Measurements from ENCODE around the gene MROH2A.

MROH2A gene

GRCh38 chr2:233779722-233780121 lies 1.6 kb downstream of the MROH2A start (continued):
- TF ChIP-seq, protein P1, sequence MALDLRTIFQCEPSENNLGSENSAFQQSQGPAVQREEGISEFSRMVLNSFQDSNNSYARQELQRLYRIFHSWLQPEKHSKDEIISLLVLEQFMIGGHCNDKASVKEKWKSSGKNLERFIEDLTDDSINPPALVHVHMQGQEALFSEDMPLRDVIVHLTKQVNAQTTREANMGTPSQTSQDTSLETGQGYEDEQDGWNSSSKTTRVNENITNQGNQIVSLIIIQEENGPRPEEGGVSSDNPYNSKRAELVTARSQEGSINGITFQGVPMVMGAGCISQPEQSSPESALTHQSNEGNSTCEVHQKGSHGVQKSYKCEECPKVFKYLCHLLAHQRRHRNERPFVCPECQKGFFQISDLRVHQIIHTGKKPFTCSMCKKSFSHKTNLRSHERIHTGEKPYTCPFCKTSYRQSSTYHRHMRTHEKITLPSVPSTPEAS (tag by site-specific recombination; IDR thresholded peaks at IDR 0.05), result no peak
- TF ChIP-seq ZBTB7A (tag by site-specific recombination; IDR thresholded peaks at IDR 0.05; ENCODE audit: low read depth) (no peak), ZNF544 (tag by site-specific recombination; IDR thresholded peaks at IDR 0.05) (no peak)

GRCh38 chr2:233780771-233781170 lies 2.6 kb downstream of the MROH2A start:
- POLR2A ChIA-PET, result no interaction called here
- TF ChIP-seq ZNF585B (tag by site-specific recombination; IDR thresholded peaks at IDR 0.05) (no peak), PRDM1 (tag by site-specific recombination; IDR thresholded peaks at IDR 0.05) (no peak), ZFP41 (tag by site-specific recombination; IDR thresholded peaks at IDR 0.05; ENCODE audit: borderline replicate concordance) (no peak), ZNF561 (tag by site-specific recombination; IDR thresholded peaks at IDR 0.05; ENCODE audit: borderline replicate concordance) (no peak), SP7 (tag by site-specific recombination; IDR thresholded peaks at IDR 0.05) (peak; percentile 44; the same call in 1 of the 2 replicates), ZNF341 (tag by site-specific recombination; IDR thresholded peaks at IDR 0.05; ENCODE audit: low read depth) (no peak), SCRT2 (tag by site-specific recombination; IDR thresholded peaks at IDR 0.05) (no peak), ZNF629 (tag by site-specific recombination; IDR thresholded peaks at IDR 0.05) (0 out of 2 replicates have a peak, but pooled peaks have one; percentile 29), ZNF23 (tag by site-specific recombination; IDR thresholded peaks at IDR 0.05; ENCODE audit: borderline replicate concordance) (no peak), SP2 (tag by site-specific recombination; IDR thresholded peaks at IDR 0.05) (no peak), ZFP69B (tag by site-specific recombination; IDR thresholded peaks at IDR 0.05) (no peak), SP3 (tag by site-specific recombination; IDR thresholded peaks at IDR 0.05) (no peak)
- TF ChIP-seq, protein P2, sequence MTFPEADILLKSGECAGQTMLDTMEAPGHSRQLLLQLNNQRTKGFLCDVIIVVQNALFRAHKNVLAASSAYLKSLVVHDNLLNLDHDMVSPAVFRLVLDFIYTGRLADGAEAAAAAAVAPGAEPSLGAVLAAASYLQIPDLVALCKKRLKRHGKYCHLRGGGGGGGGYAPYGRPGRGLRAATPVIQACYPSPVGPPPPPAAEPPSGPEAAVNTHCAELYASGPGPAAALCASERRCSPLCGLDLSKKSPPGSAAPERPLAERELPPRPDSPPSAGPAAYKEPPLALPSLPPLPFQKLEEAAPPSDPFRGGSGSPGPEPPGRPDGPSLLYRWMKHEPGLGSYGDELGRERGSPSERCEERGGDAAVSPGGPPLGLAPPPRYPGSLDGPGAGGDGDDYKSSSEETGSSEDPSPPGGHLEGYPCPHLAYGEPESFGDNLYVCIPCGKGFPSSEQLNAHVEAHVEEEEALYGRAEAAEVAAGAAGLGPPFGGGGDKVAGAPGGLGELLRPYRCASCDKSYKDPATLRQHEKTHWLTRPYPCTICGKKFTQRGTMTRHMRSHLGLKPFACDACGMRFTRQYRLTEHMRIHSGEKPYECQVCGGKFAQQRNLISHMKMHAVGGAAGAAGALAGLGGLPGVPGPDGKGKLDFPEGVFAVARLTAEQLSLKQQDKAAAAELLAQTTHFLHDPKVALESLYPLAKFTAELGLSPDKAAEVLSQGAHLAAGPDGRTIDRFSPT (tag by site-specific recombination; IDR thresholded peaks at IDR 0.05), result no peak
- TF ChIP-seq, protein P3, sequence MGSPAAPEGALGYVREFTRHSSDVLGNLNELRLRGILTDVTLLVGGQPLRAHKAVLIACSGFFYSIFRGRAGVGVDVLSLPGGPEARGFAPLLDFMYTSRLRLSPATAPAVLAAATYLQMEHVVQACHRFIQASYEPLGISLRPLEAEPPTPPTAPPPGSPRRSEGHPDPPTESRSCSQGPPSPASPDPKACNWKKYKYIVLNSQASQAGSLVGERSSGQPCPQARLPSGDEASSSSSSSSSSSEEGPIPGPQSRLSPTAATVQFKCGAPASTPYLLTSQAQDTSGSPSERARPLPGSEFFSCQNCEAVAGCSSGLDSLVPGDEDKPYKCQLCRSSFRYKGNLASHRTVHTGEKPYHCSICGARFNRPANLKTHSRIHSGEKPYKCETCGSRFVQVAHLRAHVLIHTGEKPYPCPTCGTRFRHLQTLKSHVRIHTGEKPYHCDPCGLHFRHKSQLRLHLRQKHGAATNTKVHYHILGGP (tag by site-specific recombination; IDR thresholded peaks at IDR 0.05), result no peak
- CTCF ChIA-PET, result interaction anchor here (1.6 kb wide), 1 partner anchor 69 kb away, joined by 3 read pairs; no protein-coding TSS in a partner anchor
- no peak overlapping the region for H3K4me3 ChIP-seq (ENCODE audit: low read depth, low read length)
- no peak overlapping the region for H3K27ac ChIP-seq (ENCODE audit: extremely low read depth, low read depth, low read length)
- no peaks in the 10 kb centered on the region for H3K4me1 ChIP-seq (ENCODE audit: control insufficient read depth, insufficient read depth, low read length)
- H3K9me3 ChIP-seq (ENCODE audit: control insufficient read depth, insufficient read depth, low read depth, low read length), result no peaks in the 10 kb centered on the region
- no peaks in the 10 kb centered on the region for H3K36me3 ChIP-seq (ENCODE audit: control insufficient read depth in 2 of 2, insufficient read depth in 1 of 2, low read length in 2 of 2)

- ChIA-PET POLR2A (no interaction called here), CTCF (no interaction called here)
- no peaks in the 10 kb centered on the region for H3K4me1 ChIP-seq (ENCODE audit: control insufficient read depth, insufficient read depth, low read length)
- no peaks in the 10 kb centered on the region for H3K9me3 ChIP-seq (ENCODE audit: control insufficient read depth, insufficient read depth, low read depth, low read length)
- H3K4me3 ChIP-seq (ENCODE audit: low read depth, low read length), result no peak overlapping the region
- H3K27ac ChIP-seq (ENCODE audit: extremely low read depth, low read depth, low read length), result no peak overlapping the region
- no peaks in the 10 kb centered on the region for H3K36me3 ChIP-seq (ENCODE audit: control insufficient read depth in 2 of 2, insufficient read depth in 1 of 2, low read length in 2 of 2)
- TF ChIP-seq ZNF623 (tag by site-specific recombination; IDR thresholded peaks at IDR 0.05), result no peak
- TF ChIP-seq PRDM10 (tag by site-specific recombination; IDR thresholded peaks at IDR 0.05), result no peak
- no peak for TF ChIP-seq ZNF558 (tag by site-specific recombination; IDR thresholded peaks at IDR 0.05)
- no peak for TF ChIP-seq ZNF830 (tag by site-specific recombination; IDR thresholded peaks at IDR 0.05; ENCODE audit: low read depth)
- no peak for TF ChIP-seq ZNF747 (tag by site-specific recombination; IDR thresholded peaks at IDR 0.05)
- no peak for TF ChIP-seq ZNF791 (tag by site-specific recombination; IDR thresholded peaks at IDR 0.05)
- TF ChIP-seq ZNF510 (tag by site-specific recombination; IDR thresholded peaks at IDR 0.05; ENCODE audit: insufficient replicate concordance), result no peak
- TF ChIP-seq PRDM4 (tag by site-specific recombination; IDR thresholded peaks at IDR 0.05), result no peak
Measured at GRCh38 chr2:233789554-233789953, 11.4 kb downstream of the MROH2A start.

All from HEK293 (cell line).